Muscle of back (tissue), 11 donors: ENCODE measurements around the gene NDUFAF7. TPM values are rescaled to one million over a fixed set of nuclear protein-coding genes. Genes with fewer than 3 reads are reported as not detected.
"Not testable (repeated sequence)": the region's sequence is repeated elsewhere in the genome, so short reads cannot be mapped to it uniquely, and the experiment has no call there.

Source experiments
- DNase-seq, 3 donors: peaks; one replicate each; pipeline versions ENCODE4 v3.0.0 to v3.0.0-alpha.2; 2013
- polyA plus RNA-seq, 10 donors: library from polyadenylated mRNA; unstranded; fragments of 120-200 nt; gene quantifications; one replicate each; pipeline ENCODE4 v1.2.1, GENCODE V29; 2013; ENCODE audit not compliant: insufficient read length in 10 of 10

NDUFAF7 gene
- polyA plus RNA-seq, 10 donors, result 11.3 to 24.1 (median 15.2) TPM

DNA sequence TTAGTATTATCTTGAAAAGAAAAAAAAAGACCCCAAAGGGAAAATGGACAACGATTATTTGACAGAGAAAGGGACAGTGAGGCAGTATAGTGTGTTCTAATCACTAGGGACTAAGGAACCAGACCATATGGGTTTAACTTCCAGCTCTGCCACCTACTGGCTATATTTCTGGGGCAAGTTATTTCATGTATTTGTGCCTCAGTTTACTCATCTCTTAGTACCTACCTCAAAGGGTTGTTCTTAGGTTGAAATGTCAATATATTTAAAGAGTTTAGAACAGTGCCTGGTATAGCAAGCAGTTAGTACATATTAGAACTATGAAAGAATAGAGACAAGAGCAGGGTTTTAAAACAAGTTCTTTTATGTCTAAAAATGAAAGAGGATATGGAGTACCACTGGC, 50.5 kb downstream of the NDUFAF7 start:
- no peak for DNase-seq

- peak in 1 of 3 donors; percentile 64 for DNase-seq
These were observed 51.3 kb downstream of the NDUFAF7 start for GRCh38 chr2:37282746-37283145.

DNA sequence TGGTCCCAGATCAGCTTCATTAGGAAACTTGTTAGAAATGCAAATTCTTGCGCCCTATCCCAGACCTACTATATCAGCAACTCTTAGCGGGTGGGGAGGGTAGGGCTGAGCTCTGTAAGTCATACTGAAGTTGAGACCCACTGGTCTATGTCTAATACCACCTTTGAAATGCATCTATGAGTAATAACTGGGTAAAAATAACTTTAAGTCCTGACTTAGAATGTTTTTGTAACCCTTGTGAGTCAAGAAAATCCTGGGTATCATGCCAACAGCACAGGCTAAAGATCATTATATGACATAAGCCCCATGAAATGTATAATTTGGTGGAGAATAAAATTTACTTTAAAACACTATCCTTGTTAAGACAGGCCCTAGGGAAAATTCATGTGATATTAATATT, 51.7 kb downstream of the NDUFAF7 start:
- peak in 1 of 3 donors; percentile 67 for DNase-seq

DNA sequence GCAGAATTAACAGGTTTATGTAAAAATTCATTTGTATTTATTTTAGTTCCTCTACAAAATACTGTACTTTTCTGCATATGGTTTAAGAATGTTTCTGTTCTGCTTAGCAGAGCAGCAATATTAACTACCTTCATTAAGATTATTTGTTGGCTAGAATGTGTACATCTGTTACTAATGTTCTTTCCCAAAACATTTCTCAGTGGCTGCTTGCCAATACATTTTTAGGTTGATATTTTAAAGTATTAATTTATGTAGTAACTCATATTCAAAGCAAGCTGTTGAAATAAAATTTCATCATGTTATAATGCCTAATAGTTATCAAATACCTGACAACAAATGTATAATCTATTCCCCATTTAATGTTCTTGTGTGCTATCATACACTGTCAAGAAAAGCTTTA, 52.9 kb downstream of the NDUFAF7 start:
- DNase-seq, result peak; percentile 16 to 62 (median 28)

DNA sequence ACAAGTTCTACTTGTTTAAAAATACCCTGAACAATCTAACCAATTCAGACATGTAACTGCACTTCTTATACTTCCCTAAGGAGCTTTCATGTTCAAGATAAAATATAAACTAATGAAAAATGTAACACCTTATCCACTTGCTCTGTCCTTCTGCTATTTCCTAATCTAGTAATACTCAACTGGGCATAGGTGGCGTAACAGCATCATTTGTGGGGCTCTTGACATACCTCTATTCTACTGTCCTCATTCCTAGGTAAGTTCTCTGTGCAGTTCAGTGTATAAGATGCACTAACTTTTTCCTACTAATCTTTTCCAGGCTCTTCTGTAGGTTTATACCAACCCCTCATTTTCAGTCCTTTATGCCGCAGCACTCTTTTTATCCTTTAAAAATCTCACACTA, 56.5 kb downstream of the NDUFAF7 start:
- DNase-seq, result no peak

DNA sequence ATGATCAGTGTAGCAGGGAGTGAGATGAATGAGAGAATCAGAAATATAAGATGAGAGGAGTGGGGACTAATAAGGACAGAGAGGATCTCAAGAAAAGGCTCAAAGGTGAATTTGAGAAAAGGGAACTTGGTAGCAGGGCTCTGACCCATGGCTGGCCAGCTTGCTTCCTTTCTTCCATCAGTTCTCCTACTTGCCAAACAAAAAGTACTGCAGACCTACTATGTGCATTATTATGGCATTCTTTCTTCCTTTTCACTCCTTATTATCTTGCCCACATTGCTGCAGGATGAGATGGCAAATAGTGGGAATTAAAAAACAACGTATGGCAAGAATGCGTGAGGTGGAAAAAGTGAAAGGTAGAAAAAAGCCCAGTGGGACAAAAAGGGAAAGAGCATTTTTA, 60.2 kb downstream of the NDUFAF7 start:
- DNase-seq, result no peak

DNA sequence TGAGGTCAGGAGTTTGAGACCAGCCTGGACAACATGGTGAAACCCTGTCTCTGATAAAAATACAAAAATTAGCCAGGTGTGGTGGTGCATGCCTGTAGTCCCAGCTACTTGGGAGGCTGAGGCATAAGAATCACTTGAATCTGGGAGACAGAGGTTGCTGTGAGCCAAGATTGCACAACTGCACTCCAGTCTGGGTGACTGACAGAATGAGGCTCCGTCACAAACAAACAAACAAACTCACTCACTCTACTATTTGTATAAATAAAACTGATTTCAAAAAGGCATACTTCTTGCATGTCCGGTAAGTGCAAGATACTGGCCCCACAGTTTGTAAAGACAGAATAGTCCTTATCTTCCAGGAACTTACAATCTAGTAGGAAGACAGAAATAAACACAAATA, 63.4 kb downstream of the NDUFAF7 start:
- DNase-seq, result not testable (repeated sequence)

DNA sequence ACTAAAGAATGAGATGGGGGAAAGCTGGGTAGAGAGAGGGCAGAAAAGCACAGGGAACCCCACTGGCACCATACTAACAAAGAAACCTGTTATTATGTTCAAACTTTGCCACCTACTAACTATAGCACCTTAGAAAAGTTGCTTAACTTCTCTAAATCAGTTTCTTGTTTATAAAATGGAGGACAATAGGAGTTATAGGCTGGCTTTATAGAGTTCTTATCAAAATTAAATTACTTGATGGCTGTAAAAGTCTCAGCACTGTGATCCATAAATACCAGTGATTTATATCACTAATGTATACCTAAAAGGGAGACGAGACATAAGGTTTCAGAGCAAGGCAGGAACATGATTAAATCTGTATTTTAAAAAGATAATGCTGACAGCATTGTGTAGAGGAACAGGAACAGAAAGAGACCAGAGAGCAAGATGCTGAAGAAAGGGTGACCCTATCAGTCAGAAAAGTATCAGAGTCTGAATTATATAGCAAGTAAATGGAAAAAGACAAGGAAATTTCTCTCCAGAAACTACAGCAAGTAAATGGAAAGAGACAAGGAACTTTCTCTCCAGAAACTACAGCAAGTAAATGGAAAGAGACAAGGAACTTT, 64.1 kb downstream of the NDUFAF7 start:
- DNase-seq, result no peak

DNA sequence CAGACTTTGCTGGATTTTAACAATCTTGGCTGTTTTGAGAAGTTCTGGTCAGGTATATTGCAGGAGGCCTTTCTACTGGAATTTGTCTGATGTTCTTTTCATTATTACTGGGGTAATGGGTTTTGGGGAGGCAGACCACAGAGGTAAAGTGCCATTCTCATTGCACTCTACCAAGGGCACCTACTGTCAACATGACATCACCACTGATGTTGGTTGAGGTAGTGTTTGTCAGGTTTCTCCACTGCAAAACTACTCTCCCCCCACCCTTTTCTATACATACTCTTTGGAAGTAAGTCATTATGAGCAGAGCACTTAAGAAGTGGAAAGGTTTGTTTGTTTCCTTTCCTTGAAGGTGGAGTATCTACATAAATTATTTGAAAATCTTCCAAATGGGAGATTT, 66.2 kb downstream of the NDUFAF7 start:
- DNase-seq, result no peak

Other genes with a start within 250 kb of the NDUFAF7 start
- gene HEATR5B, start 147.3 kb upstream of the NDUFAF7 start, polyA plus RNA-seq, result 10 to 100 TPM; 10.2 to 19.2 (median 13.3) TPM
- gene GPATCH11, start 147.1 kb upstream of the NDUFAF7 start, polyA plus RNA-seq, result 10 to 100 TPM in 2 of 10 donors, 1 to 10 TPM in 8; 6.3 to 10.4 (median 8.1) TPM
- gene EIF2AK2, start 74.7 kb upstream of the NDUFAF7 start, polyA plus RNA-seq, result 10 to 100 TPM; 15.4 to 26.5 (median 23.4) TPM
- gene SULT6B1, start 43.0 kb upstream of the NDUFAF7 start, polyA plus RNA-seq, result not detected
- 10 to 100 TPM; 34.0 to 46.3 (median 39.1) TPM for gene CEBPZOS, start 35.2 kb upstream of the NDUFAF7 start, polyA plus RNA-seq
- gene CEBPZ, start 62 bp upstream of the NDUFAF7 start, polyA plus RNA-seq, result 10 to 100 TPM; 36.2 to 52.0 (median 42.7) TPM
- gene PRKD3, start 93.2 kb downstream of the NDUFAF7 start, polyA plus RNA-seq, result 10 to 100 TPM; 23.8 to 40.7 (median 34.2) TPM
- gene QPCT, start 113.0 kb downstream of the NDUFAF7 start, polyA plus RNA-seq, result 10 to 100 TPM in 4 of 10 donors, 1 to 10 TPM in 6; 5.9 to 21.5 (median 9.3) TPM